Germinal center (tissue), 1 donor: ENCODE measurements around the gene NT5C2.
"Not testable (repeated sequence)": the region's sequence is repeated elsewhere in the genome, so short reads cannot be mapped to it uniquely, and the experiment has no call there.

Source experiments
- DNase-seq: peaks from one replicate; pipeline ENCODE4 v3.0.0; 2012; ENCODE audit warnings: mixed read lengths, low spot score

NT5C2 gene

DNA sequence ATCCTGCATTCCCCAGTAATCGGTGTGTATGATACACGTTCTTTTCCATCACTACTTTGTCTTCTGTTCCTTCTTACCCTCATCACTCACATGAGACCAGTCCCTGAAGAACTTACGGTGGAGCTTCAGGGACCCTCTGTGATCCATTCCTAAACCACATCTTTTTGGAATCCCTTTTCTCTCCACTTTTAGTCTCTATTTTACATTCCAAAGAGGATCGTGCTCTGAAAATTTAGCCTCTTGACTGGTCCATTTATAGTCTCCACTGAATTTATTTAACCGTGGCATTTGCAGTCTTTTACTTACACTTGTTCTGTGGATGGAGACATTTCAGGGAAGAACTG, 109.1 kb downstream of the NT5C2 start:
- DNase-seq, result no peak

DNA sequence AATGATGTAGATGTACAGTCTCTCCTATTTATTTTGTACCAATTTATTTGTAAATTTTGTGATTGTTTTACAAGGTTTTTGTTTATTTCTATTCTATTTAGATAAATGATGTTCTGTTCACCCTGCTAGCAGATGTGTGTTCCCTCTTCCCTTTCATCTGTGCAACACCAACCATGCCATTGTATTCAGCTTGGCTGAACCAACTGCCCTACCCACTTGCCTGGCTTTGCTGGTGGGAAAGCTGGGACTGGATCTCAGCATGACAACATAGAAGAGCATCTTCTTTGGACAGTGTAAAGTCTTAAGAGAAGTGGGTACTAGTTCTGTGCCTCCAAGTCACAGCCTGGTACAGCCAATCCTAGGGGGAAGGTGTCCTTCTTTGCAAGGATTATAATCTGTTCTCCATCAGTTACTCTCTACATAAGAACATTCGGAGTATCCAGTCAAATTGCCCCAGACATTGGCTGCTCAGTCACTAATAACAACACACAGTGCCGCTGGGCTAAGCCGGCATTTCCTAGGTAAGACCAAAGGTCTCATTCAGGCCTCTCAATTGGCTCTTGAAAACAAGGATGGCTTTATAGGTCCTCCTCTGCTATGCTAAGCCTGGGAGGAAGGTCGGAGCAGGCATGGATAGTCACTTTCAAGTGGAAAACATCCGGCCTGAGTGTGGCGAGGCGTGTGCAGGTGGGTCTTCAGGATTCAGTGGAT, 109.7 kb downstream of the NT5C2 start:
- DNase-seq, result no peak

DNA sequence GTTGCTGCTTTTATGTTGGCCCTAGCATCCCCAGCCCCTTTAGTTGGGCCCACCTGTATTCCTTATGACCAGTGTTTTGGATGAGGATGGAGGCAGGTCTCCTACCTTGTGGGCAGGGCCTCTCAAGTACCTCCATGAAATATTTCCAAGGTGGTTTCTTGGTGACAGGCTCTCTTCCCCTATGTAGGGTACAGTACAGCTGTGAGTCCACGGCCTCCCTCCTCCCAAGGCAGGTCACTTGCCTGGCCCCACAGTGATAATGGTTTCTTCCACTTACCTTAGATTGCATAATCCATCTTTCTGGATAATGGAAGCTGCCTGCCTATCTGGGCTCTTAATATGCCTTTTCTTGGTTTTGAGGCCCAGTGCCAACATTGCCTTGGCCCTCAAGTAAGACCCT, 110.4 kb downstream of the NT5C2 start:
- DNase-seq, result no peak

DNA sequence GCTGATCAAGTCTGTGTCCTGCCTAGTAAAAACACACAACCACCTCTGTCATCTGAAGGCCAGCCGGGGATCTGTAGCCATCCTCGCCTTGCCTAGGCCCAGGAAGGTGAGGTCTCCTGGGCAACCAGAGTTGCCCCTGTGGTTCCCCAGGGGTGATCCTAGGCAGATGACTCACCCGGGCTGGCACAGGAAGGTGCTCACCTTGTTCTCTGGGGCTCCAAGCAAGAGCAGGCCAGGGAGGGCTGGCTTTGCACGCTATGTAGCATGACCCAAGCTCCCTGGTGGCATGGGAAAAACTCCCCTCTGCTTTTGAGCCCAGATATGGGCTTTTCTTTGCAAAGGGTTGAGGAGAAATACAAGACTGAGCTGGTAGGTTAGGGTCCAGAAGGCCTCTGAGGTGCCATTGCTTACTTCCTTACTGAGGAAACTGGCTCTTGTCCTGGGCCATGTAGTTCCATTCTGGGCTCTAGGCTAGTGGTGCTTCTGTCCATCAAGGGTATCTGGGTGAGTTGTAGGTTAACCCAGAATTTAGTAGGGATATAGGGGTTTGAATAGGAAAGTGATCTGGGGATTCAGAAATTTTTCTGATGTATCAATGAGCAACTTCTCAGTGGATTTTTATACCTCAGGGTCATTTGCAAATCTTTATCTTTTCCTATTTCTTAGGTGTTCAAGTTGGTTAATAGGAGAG, 112.0 kb downstream of the NT5C2 start:
- DNase-seq, result no peak

DNA sequence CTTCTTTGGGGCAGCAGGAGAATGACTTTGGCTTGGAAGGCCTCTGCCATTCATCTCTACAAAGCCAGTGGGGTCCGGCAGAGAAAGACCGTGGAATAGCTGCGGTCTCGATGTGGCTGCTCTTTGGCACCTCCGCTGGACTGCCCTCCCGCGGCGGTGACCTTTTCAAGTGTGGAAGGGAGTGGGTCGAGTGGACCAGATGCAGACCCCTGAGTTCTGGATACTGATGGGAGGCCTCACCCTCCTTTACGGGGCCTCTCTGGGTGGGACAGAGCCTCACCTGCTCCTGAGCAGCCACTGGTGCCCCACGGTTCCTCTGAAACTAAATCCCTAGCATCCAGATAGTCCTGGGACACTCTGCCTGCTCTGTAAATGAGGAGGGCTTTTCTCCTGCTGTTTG, 113.1 kb downstream of the NT5C2 start:
- DNase-seq, result no peak

DNA sequence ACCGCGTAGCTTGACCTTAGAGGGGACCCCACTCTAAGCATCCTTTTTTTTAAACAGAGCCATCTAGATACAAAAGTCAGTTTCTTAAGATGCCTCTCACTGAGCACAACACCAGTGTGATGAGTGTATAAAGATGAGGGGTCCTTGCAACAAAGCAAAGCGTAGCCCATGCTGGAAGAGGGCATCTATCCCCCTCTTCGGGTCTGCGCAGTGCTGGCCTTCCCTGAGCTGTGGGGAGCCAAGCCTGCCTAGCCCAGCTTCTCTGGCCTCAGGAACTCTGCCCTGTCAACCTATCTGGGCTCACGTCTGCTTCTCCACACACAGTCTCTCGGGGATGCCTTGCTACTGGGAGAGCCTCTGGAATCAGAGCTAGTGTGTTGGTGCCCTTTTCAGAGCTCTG, 114.0 kb downstream of the NT5C2 start:
- no peak for DNase-seq

DNA sequence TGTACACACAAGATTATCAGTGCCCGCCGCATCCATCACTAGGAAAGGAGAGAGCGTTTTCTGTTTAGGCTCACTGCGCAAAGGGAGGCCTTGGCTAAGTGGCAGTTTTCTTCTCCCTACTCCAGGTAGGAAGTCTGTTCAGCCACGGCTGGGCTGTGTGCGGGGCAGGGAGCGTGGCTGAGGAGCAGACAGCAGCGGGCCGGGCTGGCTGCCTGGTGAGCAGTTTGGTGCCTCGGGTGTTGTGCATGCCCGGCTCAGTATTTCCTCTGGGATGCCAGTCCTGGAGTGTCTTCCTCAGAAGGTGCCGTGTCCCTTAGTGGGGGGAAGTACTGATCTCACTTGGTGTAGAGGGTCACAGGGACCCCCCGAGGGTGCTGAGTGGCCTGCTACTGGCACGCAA, 114.4 kb downstream of the NT5C2 start:
- no peak for DNase-seq

DNA sequence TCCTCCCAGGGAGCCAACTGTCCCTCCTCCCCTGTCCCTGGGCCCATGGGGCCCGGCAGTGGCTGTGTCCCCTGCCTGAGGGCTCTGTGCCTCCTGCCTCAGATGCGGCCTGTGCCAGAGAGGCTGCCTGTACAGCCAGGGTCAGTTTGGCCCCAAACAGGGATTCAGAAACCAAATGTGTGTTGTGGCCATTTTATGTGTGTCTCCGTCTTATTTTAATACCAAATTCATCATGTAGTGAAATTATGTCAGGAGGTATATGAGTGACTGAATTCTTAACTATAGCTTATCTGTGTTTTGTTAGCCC, 114.8 kb downstream of the NT5C2 start:
- DNase-seq, result no peak

DNA sequence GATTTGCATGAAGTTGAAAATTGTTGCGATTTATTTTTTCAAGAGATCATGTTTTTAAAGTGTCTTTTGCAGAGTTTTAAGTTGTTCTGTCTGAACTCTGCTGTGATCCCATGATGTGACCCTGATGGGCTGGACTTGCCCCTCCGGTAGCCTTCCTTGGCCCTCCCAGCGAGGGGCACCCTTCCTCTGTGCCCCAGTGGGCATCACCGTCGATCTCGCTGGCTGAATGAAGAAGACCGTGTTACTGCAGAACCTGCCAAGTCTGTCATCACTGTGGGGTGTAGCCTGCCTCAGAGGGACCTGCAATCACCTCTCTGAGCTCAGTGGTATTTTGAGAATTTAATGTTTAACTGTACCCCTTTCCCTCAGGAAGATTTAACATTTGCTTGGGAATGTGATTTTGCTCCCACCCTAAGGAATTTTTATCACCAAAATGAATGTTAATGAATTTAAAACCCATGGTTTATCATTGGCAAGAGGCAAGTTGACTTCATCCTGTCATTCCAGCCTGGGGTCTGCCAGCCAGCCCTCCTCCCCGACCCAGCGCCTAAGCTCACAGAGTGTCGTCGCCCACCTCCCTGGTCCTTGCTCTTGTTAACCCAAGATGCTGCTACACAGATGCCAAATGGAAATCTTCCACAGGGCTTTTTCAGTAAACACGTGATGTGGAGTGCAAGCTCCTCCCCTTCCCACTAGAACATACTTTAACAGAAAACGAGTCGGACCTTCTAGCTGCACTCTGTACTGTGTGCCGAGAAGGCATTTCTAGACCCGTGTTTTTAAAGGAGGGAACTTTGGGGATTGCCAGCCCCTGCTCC, 115.4 kb downstream of the NT5C2 start:
- no peak for DNase-seq

DNA sequence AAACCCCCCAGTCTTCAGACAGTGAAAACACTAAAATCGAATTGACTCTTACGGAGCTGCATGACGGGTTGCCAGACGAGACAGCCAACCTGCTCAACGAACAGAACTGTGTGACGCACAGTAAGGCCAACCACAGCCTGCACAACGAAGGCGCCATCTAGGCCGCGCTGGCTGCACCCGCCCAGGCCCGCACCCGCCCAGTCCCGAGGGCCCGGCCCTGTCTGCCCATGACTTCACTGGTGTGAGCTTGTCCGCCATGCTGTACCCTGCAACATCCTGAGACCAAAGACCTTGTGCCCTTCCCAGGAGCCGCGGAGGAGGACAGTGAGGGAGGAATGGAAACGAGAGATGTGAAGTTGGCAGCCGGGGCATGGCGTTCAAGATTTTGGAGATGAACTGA, 116.1 kb downstream of the NT5C2 start:
- no peak for DNase-seq

DNA sequence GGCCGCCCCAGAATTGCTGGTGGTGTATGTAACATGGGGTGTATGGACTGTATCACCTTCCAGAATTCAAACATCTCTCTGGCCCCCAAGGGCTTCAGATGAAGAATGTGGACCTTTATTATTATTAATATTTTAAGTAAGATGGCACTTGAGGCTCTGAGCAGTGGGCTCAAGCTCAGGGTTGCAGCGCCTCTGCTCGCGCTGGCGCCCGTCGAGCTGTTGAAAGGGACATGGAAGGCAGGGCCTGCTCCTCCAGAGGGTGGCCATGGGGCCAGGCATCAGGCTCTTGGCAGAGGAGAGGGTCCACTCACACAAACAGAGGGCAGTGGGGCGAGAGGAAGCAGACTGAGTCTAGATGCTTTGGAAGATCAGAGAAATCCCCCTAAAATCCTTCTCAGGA, 120.2 kb downstream of the NT5C2 start:
- DNase-seq, result no peak

DNA sequence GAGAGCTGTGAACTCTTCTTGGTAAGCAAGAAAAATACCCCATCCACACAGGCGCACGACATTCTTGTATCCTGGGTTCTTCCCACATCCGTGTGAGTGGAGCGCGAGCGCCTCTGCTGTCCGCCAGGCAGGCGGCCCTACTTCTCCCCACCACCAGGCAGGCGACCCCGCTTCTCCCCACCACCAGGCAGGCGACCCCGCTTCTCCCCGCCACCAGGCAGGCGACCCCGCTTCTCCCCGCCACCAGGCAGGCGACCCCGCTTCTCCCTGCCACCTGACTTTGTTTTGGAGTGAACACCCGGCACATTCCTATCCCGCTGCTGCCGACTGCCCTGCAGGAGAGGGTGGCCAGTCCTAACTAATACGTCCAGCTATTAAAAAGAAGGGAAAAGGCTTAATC, 120.8 kb downstream of the NT5C2 start:
- no peak for DNase-seq

DNA sequence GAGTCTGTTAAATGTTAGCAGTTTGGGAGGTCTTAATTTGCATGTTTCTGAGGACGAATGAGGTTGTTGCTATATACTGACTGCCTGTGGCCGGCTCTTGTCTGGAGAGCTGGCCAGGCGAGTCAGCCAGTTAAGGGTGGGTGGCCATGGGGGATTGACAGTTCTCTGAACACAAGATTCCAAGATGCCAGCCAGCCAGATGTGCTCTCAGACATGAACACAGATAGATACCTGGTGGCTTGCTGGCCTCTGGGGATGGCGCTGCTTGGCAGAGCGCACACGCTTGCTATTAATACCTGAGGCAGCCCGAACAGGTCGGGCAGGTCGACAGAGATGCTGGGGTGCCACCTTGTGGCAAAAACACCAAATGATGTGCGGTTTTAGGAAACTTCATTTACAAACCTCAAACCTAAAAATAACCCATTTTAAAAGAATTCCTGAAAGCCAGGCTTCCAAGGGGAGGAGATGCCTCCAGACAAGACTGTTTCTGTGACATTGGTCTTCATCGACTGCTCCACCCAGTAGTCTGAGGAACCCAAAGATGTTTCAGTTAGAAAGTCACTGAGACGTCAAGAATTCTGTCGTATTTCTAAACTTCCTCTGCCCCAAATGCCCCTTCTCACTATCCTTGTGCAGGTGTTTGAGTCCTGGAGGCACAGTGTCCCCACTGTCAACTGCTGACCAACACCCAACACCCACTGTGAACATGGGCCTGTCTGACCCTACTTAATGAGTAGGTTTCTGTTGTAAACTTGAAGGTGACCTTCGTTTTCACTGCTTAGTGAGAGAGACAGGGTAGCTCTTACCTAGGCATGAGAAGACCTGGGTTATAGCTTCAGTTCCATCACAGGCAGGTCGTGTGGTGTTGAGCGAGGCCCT, 123.4 kb downstream of the NT5C2 start:
- DNase-seq, result peak; percentile 64

DNA sequence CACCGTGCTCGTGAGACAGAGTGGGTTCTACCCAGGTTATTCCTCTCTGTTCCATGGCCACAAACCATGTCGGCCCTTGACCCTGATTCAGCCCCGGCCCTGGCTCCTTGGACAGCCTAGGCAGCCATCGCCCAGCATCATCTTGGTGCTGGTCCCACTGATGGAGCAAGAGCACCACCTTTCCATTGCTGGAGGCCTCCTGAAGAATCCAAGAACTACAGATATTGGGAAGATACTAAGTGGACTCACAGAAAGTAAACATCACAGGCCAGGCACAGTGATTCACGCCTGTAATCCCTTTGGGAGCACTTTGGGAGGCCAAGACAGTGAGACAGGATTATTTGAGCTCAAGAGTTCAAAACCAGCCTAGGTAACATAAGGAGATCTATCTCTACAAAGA, 125.1 kb downstream of the NT5C2 start:
- DNase-seq, result no peak

DNA sequence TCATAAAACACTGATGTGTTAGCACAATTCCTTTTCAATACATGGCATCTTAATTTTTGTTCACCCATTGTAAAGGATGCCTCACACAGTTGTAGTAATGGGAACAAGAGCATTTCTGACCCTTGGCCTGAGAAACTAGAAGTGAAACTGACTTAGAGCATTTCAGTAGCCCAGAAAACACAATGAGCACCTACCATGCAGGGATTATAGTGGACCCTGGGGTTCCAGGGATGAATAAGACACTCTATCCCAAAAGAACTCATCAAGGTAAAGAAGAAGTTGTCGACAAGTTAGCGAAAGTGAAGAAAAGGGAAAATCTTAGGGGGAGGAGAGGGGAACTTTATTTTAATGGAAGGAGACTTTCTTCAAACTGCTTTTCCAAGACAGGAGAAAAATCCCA, 125.6 kb downstream of the NT5C2 start:
- no peak for DNase-seq

DNA sequence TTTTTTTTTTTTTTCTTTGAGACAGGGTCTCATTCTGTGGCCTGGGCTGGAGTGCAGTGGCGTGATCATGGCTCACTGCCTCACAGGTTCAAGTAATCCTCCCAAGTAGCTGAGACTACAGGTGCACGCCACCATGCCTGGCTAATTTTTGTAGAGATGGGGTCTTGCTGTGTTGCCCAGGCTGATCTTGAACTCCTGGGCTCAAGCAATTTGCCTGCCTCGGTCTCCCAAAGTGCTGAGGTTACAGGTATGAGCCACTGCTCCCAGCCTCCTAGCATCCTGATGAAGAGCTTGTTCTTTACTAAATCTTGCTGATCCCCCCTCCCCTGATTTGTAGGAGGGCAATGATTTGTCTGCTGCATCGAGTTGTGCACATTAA, 126.0 kb downstream of the NT5C2 start:
- not testable (repeated sequence) for DNase-seq

DNA sequence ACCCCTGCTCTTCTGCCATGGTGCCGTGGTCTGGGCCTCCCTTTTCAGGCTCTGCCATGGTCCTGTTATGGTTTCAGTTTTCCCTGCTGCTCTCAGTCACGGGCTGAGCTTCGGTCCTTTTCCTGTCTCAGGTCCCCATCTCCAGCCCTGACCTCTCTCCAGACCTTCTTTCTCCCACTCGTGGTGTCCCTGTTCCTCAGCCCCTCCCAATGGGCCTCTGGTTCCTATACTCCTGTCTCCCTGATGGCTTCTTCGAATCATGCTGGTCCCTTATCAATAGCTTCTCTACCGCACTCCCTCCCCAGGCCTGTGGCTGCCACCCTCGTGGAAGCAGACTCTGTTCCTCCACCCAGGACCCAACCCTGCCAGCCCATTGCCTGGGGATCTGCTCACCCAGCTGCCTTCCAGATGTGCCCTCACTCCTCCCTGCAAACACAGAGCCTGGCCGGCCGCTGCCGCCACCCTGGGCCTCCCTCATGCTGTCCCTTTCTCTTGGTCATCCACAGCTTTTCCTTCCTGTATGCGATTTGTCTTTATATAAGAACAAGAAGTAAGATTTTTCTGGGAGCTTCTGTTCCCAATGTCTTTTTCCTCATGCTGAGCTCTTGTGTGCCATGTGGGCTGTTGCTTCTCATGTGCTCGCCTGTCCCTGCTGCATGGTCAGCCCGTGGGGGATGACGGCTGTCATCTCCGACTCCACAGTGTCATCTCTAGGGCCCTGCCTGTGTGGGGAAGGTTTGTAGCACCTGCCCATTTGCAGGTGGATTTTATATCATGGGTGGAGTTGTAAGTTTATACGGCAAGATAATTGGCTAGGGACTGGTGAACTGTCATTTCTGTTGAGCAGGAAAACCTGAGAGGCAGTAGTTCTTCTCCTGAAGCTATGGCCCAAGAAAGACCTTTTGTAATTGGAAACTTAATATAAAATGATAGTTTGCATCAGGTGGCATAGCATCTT, 126.7 kb downstream of the NT5C2 start:
- DNase-seq, result no peak

DNA sequence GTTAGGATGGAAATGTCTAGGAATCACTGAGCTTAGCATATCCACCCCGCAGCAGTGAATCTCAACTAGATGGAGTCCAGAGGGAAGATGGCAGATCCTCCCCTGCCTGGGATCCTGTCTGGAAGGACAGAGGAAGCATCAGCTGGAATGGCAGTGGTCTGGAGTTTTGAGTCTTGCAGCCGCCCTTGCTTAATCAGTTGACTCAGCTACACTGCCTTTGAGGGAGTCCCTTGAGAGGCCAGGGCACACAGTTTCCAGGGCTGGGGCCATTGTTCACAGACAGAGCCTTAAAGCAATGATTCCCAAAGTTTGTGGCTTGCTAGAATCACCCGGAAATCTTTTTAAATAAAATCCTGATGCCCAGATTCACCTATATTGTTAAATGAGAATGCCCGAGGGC, 128.1 kb downstream of the NT5C2 start:
- DNase-seq, result no peak

DNA sequence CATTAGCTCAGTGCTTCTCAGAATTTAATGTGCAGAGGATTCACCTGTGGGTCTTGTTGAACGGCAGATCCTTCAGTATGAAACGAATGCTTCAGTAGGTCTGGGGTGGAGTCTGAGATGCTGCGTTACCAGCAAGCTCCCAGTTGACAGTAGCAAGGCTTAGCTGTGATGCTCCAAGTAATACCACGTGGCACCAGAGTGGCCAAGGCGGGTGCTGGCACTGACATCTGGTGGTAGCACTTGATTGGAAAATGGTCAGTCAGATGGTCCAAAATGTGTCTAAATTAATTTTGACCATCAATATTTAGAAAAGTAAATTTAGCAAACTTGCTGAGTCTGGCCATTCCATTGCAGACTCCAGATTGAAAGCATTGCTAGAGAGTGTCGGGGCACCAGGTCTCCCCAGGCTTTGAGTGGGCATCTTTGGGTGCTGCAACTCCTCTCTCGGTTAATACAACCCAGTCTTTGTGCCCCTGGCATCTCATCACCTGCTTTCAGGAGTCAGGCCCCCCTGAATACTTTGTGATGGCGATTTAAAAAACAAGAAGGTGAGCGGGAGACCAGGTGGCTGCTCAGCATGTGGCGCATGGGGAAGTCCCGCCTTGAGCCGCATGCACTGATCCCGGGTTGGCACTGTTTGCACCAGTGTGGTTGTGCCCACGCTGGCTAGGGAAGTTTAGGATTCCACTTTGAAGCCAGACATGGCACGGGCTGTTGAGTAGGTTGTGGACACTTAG, 130.1 kb downstream of the NT5C2 start:
- no peak for DNase-seq

DNA sequence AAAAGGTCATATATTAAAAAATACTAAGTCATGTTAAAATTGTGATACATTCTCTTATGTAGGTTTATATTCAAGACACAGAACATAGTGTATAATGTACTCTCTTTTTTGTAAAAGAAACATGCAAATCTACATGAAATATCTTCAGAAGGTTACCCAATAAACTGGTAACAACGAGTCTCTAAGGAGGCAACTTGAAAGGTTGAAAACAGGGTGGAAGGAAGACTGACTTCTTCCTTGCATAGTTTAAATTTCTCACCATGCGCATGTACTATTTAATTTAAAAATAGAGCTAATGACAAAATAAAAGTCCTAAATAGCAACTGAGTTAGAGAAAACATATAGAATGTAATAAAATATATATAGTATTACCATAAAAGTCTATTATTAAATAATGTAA, 132.5 kb downstream of the NT5C2 start:
- DNase-seq, result no peak

DNA sequence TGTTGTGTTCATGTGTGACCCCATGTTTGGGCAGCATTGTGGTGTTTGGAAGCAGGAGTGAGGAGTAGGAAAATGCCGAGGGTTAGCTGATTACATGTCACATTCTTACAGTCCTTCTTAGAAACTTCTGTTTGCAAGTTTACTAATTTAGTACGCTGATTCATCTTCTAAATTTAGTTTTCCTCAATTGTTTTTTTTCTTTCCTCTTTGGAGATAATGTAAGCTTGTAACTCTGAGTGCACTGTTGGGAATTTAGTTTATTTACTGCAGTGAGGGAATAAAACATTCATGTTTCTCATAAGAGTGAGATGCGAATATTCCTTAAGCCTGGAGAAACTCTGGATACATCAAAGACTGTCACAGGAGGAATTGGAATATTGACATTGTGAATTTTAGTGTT, 135.0 kb downstream of the NT5C2 start:
- no peak for DNase-seq
